KMS-11 (cell line): ENCODE results near the gene FSTL1.

Experiments
- H2AFZ ChIP-seq: fragments of 200-600 bp; sonication (generic); 2 replicates; pipeline ENCODE4 v1.6.1; 2016; ENCODE audit warnings: antibody characterized with exemption, mixed run types, low read depth
- H3K27ac ChIP-seq: fragments of 200-600 bp; sonication (generic); 2 replicates; pipeline ENCODE4 v1.6.1; 2016; ENCODE audit warnings: mild to moderate bottlenecking, mixed run types
- H3K27me3 ChIP-seq: fragments of 200-600 bp; sonication (generic); 2 replicates; pipeline ENCODE4 v1.6.1; 2017; ENCODE audit warnings: mild to moderate bottlenecking, low read depth, mixed run types, moderate library complexity; ENCODE audit not compliant: insufficient read depth
- H3K36me3 ChIP-seq: fragments of 200-600 bp; sonication (generic); 2 replicates; pipeline ENCODE4 v1.6.1; 2017; ENCODE audit warnings: mild to moderate bottlenecking, mixed run types; ENCODE audit not compliant: insufficient read depth
- H3K4me1 ChIP-seq: fragments of 200-600 bp; sonication (generic); 2 replicates; pipeline ENCODE4 v1.6.1; 2016; ENCODE audit warnings: mild to moderate bottlenecking, low read depth, mixed run types; ENCODE audit not compliant: poor library complexity, severe bottlenecking
- H3K4me2 ChIP-seq: fragments of 200-600 bp; sonication (generic); 2 replicates; pipeline ENCODE4 v1.7.0; 2016; ENCODE audit warnings: mild to moderate bottlenecking, mixed run types
- H3K4me3 ChIP-seq: fragments of 200-600 bp; sonication (generic); IDR thresholded peaks from 2 replicates; pipeline ENCODE4 v1.6.1; 2017; ENCODE audit warnings: low read depth, low read length, mixed read lengths; ENCODE audit not compliant: insufficient read depth
- H3K79me2 ChIP-seq: fragments of 200-600 bp; sonication (generic); 2 replicates; pipeline ENCODE4 v1.6.1; 2016; ENCODE audit warnings: low read depth, mixed run types; ENCODE audit not compliant: insufficient read depth
- H3K9ac ChIP-seq: fragments of 200-600 bp; sonication (generic); 2 replicates; pipeline ENCODE4 v1.6.1; 2016; ENCODE audit warnings: mild to moderate bottlenecking, mixed run types
- H4K20me1 ChIP-seq: fragments of 200-600 bp; sonication (generic); 2 replicates; pipeline ENCODE4 v1.6.1; 2016; ENCODE audit warnings: mild to moderate bottlenecking, mixed run types; ENCODE audit not compliant: insufficient read depth
- TF ChIP-seq, protein P1 (sequence below): fragments of 200-600 bp; sonication (generic); conservative IDR thresholded peaks from 2 replicates; pipeline ENCODE4 v1.6.1; 2017; ENCODE audit warnings: low read depth, mild to moderate bottlenecking, antibody characterized with exemption, low read length, moderate library complexity, mixed read lengths

Gene FSTL1

GRCh38 chr3:120357807-120358206 lies 93.0 kb downstream of the FSTL1 start:
- no peak overlapping the region for H3K27ac ChIP-seq
- H3K4me1 ChIP-seq: no peaks in the 10 kb centered on the region
- no peak overlapping the region for H2AFZ ChIP-seq
- no peaks in the 10 kb centered on the region for H3K27me3 ChIP-seq
- H3K9ac ChIP-seq: no peak overlapping the region
- no peak overlapping the region for H3K4me2 ChIP-seq
- H3K36me3 ChIP-seq: no peaks in the 10 kb centered on the region
- H4K20me1 ChIP-seq: no peaks in the 10 kb centered on the region
- TF ChIP-seq, protein P1, sequence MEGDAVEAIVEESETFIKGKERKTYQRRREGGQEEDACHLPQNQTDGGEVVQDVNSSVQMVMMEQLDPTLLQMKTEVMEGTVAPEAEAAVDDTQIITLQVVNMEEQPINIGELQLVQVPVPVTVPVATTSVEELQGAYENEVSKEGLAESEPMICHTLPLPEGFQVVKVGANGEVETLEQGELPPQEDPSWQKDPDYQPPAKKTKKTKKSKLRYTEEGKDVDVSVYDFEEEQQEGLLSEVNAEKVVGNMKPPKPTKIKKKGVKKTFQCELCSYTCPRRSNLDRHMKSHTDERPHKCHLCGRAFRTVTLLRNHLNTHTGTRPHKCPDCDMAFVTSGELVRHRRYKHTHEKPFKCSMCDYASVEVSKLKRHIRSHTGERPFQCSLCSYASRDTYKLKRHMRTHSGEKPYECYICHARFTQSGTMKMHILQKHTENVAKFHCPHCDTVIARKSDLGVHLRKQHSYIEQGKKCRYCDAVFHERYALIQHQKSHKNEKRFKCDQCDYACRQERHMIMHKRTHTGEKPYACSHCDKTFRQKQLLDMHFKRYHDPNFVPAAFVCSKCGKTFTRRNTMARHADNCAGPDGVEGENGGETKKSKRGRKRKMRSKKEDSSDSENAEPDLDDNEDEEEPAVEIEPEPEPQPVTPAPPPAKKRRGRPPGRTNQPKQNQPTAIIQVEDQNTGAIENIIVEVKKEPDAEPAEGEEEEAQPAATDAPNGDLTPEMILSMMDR: no peak
- H3K79me2 ChIP-seq: no peaks in the 10 kb centered on the region
- H3K4me3 ChIP-seq: no peak overlapping the region

- no peak overlapping the region for H3K27ac ChIP-seq
- TF ChIP-seq, protein P1: no peak
- no peak overlapping the region for H3K4me2 ChIP-seq
Measured at GRCh38 chr3:120355486-120355885, 95.3 kb downstream of the FSTL1 start.

DNA sequence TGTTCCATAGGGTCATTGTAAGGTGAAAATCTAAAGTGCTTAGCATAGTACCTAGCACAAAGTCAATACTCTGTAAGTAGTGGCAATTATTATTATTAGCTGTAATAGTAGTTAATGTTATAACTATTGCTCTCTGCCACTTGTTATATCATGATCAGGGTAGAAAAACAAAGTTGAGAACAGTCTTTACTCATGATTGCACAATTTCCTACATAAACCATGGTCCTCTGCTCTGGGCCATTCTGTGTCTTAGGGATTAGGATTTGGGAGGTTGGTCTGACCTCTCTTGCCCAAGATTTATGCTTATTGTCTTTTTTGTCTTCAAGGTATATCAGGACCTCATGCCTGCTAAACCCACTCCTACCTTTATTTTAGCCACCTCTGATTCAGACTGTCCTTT lies 97.3 kb downstream of the FSTL1 start:
- Histone ChIP-seq H3K27me3 (no peaks in the 10 kb centered on the region), H3K4me3 (no peak overlapping the region), H3K27ac (no peak overlapping the region), H2AFZ (no peak overlapping the region), H3K4me1 (peaks cover 20% of the 10 kb centered on the region), H3K36me3 (no peaks in the 10 kb centered on the region), H4K20me1 (no peaks in the 10 kb centered on the region), H3K79me2 (peaks cover 3% of the 10 kb centered on the region; the same call in 1 of the 2 replicates), H3K9ac (no peak overlapping the region), H3K4me2 (no peak overlapping the region)
- TF ChIP-seq, protein P1: no peak

More at GRCh38 chr3:120355486-120355885, 95.3 kb downstream of the FSTL1 start:
- no peak overlapping the region for H3K4me3 ChIP-seq
- H2AFZ ChIP-seq: no peak overlapping the region
- H4K20me1 ChIP-seq: no peaks in the 10 kb centered on the region
- no peaks in the 10 kb centered on the region for H3K27me3 ChIP-seq
- no peaks in the 10 kb centered on the region for H3K79me2 ChIP-seq
- no peaks in the 10 kb centered on the region for H3K36me3 ChIP-seq
- H3K4me1 ChIP-seq: peaks cover 20% of the 10 kb centered on the region
- H3K9ac ChIP-seq: no peak overlapping the region

GRCh38 chr3:120352017-120352416 lies 98.8 kb downstream of the FSTL1 start:
- no peak overlapping the region for H2AFZ ChIP-seq

More at GRCh38 chr3:120352017-120352416, 98.8 kb downstream of the FSTL1 start:
- Histone ChIP-seq H3K27ac (peak overlapping the region; percentile 93; the same call in 1 of the 2 replicates), H3K36me3 (no peaks in the 10 kb centered on the region), H3K4me3 (no peak overlapping the region), H3K4me1 (peaks cover 26% of the 10 kb centered on the region), H4K20me1 (no peaks in the 10 kb centered on the region), H3K9ac (no peak overlapping the region; the same call in 1 of the 2 replicates), H3K4me2 (peak overlapping the region; percentile 55; the same call in 1 of the 2 replicates), H3K27me3 (no peaks in the 10 kb centered on the region), H3K79me2 (peaks cover 18% of the 10 kb centered on the region)
- TF ChIP-seq, protein P1: no peak
